Endodermal cell (in vitro differentiated cells): Measurements from ENCODE around the gene TMEM202. TPM values are rescaled to one million over a fixed set of nuclear protein-coding genes. Genes with fewer than 3 reads are reported as not detected.

Experiments
- DNase-seq: peaks from one replicate; pipeline ENCODE4 v3.0.0-alpha.2; 2017
- H3K27ac ChIP-seq: 2 replicates; pipeline ENCODE4 v1.5.1; 2013; ENCODE audit warnings: mild to moderate bottlenecking, low read depth, low read length, moderate library complexity
- H3K27me3 ChIP-seq: 2 replicates; pipeline ENCODE4 v1.6.1; 2013; ENCODE audit warnings: mild to moderate bottlenecking, low read length, moderate library complexity; ENCODE audit not compliant: insufficient read depth, control insufficient read depth, poor library complexity, severe bottlenecking
- H3K36me3 ChIP-seq: 2 replicates; pipeline ENCODE4 v1.7.0; 2013; ENCODE audit warnings: mild to moderate bottlenecking, low read length, moderate library complexity; ENCODE audit not compliant: control insufficient read depth, insufficient read depth
- H3K4me1 ChIP-seq: one replicate; pipeline ENCODE4 v1.7.0; 2013; ENCODE audit warnings: low read length; ENCODE audit not compliant: control insufficient read depth, insufficient read depth
- H3K4me3 ChIP-seq: 2 replicates; pipeline ENCODE4 v1.5.1; 2013; ENCODE audit warnings: mild to moderate bottlenecking, low read length, moderate library complexity
- H3K9ac ChIP-seq: 2 replicates; pipeline ENCODE4 v1.6.1; 2013; ENCODE audit warnings: mild to moderate bottlenecking, low read length, moderate library complexity; ENCODE audit not compliant: poor library complexity, severe bottlenecking; ENCODE audit errors: extremely low read depth
- H3K9me3 ChIP-seq: 2 replicates; pipeline ENCODE4 v1.6.1; 2013; ENCODE audit warnings: mild to moderate bottlenecking, low read length, moderate library complexity; ENCODE audit not compliant: control insufficient read depth
- H3K27ac Mint-ChIP-seq: 2 replicates; pipeline ENCODE4 v1.8.0; 2020; ENCODE audit warnings: mixed read lengths
- H3K27me3 Mint-ChIP-seq: 2 replicates; pipeline ENCODE4 v1.8.0; 2021; ENCODE audit warnings: mild to moderate bottlenecking, mixed read lengths; ENCODE audit not compliant: insufficient read depth
- H3K36me3 Mint-ChIP-seq: 2 replicates; pipeline ENCODE4 v1.8.0; 2020; ENCODE audit warnings: low read depth, mixed read lengths
- H3K4me1 Mint-ChIP-seq: 2 replicates; pipeline ENCODE4 v1.8.0; 2020; ENCODE audit warnings: mixed read lengths
- H3K4me3 Mint-ChIP-seq: 2 replicates; pipeline ENCODE4 v1.8.0; 2020; ENCODE audit warnings: mild to moderate bottlenecking, moderate library complexity, mixed read lengths
- H3K9me3 Mint-ChIP-seq: 2 replicates; pipeline ENCODE4 v1.8.0; 2020; ENCODE audit warnings: mild to moderate bottlenecking, mixed read lengths
- CTCF ChIP-seq: fragments of 200-600 bp; sonication (generic); conservative IDR thresholded peaks from 2 replicates; pipeline ENCODE4 v1.5.0; 2021; ENCODE audit warnings: antibody characterized with exemption, mild to moderate bottlenecking
- WGBS, 2 experiments: methylation state at CpG; one replicate each; pipeline versions ENCODE4 v1.1.5 to v1.1.7; 2013; ENCODE audit warnings: missing lambda C conversion rate in 2 of 2, mixed read lengths in 1 of 2; ENCODE audit not compliant: insufficient coverage in 1 of 2, insufficient read length in 1 of 2; 5-methylcytosine and 5-hydroxymethylcytosine counted together
- long read RNA-seq, 4 experiments: library from polyadenylated mRNA in 2 of 4; library from RNA in 1 of 4; library from capped mRNA in 1 of 4; stranded (forward) in 3 of 4; unstranded in 1 of 4; transcript quantifications; one replicate each; pipeline ENCODE4 v2.0.0, GENCODE V29; 2020 to 2021; ENCODE audit warnings: inconsistent platforms in 1 of 4
- polyA plus RNA-seq, 2 experiments: library from polyadenylated mRNA; stranded (reverse); fragments of 50-300 nt; gene quantifications; one replicate each; pipeline ENCODE4 v1.2.3, GENCODE V29; 2013
- total RNA-seq, 2 donors: library from RNA; stranded (reverse); fragmentation: NEBNext Ultra II Directional in 1 of 2; extraction: Animal tissue kit (Norgen Biotek cat#: 25700) in 1 of 2; gene quantifications; 2 replicates in 1 of 2; 3 replicates in 1 of 2; pipeline ENCODE4 v1.2.1, GENCODE V29; 2021

TMEM202 gene
- not detected for total RNA-seq
- polyA plus RNA-seq (2013, experiment 1 of 2) = not detected
- polyA plus RNA-seq (2013, experiment 2 of 2) = not detected
- long read RNA-seq, experiment 1 = 0 reads
- long read RNA-seq, experiment 2 = 0 reads
- long read RNA-seq, experiment 3 = 0 reads
- long read RNA-seq, experiment 4 = 0 reads

GRCh38 chr15:72397796-72398588 lies at the start of gene TMEM202:
Gene TMEM202 (plus strand): TSS chr15:72398305. CDS start chr15:72398327, 22 bp downstream.
- H3K27ac Mint-ChIP-seq = no peak within 1 kb of the TSS

GRCh38 chr15:72353266-72353665 lies 44.8 kb upstream of the TMEM202 start:
- Histone ChIP-seq H3K9ac (no peak overlapping the region), H3K27me3 (no peaks in the 10 kb centered on the region), H3K4me3 (no peak overlapping the region), H3K27ac (no peak overlapping the region), H3K4me1 (no peaks in the 10 kb centered on the region), H3K9me3 (no peaks in the 10 kb centered on the region), H3K36me3 (peaks cover 71% of the 10 kb centered on the region)
- no peak for TF ChIP-seq CTCF
- Mint-ChIP-seq H3K27ac (no peak overlapping the region), H3K36me3 (peaks cover 61% of the 10 kb centered on the region), H3K4me1 (no peaks in the 10 kb centered on the region), H3K9me3 (no peaks in the 10 kb centered on the region), H3K4me3 (no peak overlapping the region), H3K27me3 (no peaks in the 10 kb centered on the region)
- DNase-seq = no peak
- WGBS, 2 experiments = 94% methylated on average over 2 of the region's 2 CpGs; no CpG with 5 or more reads in 1 of the 2 experiments

More at GRCh38 chr15:72397796-72398588, at the start of gene TMEM202:
- Mint-ChIP-seq H3K36me3 (no peaks in the 10 kb centered on the region), H3K4me1 (no peaks in the 10 kb centered on the region), H3K4me3 (no peak within 1 kb of the TSS), H3K27me3 (peaks cover 26% of the 10 kb centered on the region), H3K9me3 (peaks cover 15% of the 10 kb centered on the region)
- H3K9ac ChIP-seq = no peak within 1 kb of the TSS
- H3K9me3 ChIP-seq = no peaks in the 10 kb centered on the region
- no peaks in the 10 kb centered on the region for H3K4me1 ChIP-seq
- H3K4me3 ChIP-seq = no peak within 1 kb of the TSS
- H3K27me3 ChIP-seq = peaks cover 44% of the 10 kb centered on the region
- no peak for TF ChIP-seq CTCF
- H3K27ac ChIP-seq = no peak within 1 kb of the TSS
- no peaks in the 10 kb centered on the region for H3K36me3 ChIP-seq
- DNase-seq = no peak
- 79 to 80% methylated on average over 4 of the region's 4 CpGs for WGBS, 2 experiments

- peaks cover 58% of the 10 kb centered on the region for H3K36me3 ChIP-seq
- H3K4me1 Mint-ChIP-seq = no peaks in the 10 kb centered on the region
- H3K27ac Mint-ChIP-seq = no peak overlapping the region
- H3K4me3 Mint-ChIP-seq = no peak overlapping the region
- H3K27ac ChIP-seq = no peak overlapping the region
- H3K9ac ChIP-seq = no peak overlapping the region
- no peaks in the 10 kb centered on the region for H3K27me3 ChIP-seq
- no peaks in the 10 kb centered on the region for H3K9me3 ChIP-seq
- H3K4me3 ChIP-seq = no peak overlapping the region
- H3K9me3 Mint-ChIP-seq = no peaks in the 10 kb centered on the region
- no peaks in the 10 kb centered on the region for H3K27me3 Mint-ChIP-seq
- WGBS, 2 experiments = 86 to 92% methylated on average over 1 of the region's 1 CpG
- no peaks in the 10 kb centered on the region for H3K4me1 ChIP-seq
- TF ChIP-seq CTCF = no peak
- no peak for DNase-seq
- H3K36me3 Mint-ChIP-seq = peaks cover 49% of the 10 kb centered on the region
Measured at GRCh38 chr15:72354496-72354895, 43.6 kb upstream of the TMEM202 start.
